Measurements from ENCODE around the gene TCF7L2.

TCF7L2 gene

GRCh38 chr10:113076949-113077348 lies 126.9 kb downstream of the TCF7L2 start:
- Histone ChIP-seq H3K4me3 (no peak overlapping the region), H3K4me1 (peaks cover 0 to 51% (median 22%) of the 10 kb centered on the region in 4 donors), H3K27me3 (no peaks in the 10 kb centered on the region), H3K36me3 (no peaks in the 10 kb centered on the region), H3K9me3 (no peaks in the 10 kb centered on the region), H3K27ac (peak overlapping the region in 1 of 2 donors; percentile 25)
- no peak for TF ChIP-seq CTCF (IDR thresholded peaks at IDR 0.05)
- intact Hi-C loops (cut with DNase I; ENCODE audit: low total_unique reads) = no loop called here
- no peak for DNase-seq

- intact Hi-C loops (cut with DNase I; ENCODE audit: low total_unique reads) = no loop called here
These were observed 128.3 kb downstream of the TCF7L2 start for GRCh38 chr10:113078282-113078907.

GRCh38 chr10:113080061-113080924 lies 130.2 kb downstream of the TCF7L2 start:
- intact Hi-C loops (cut with DNase I; ENCODE audit: low total_unique reads) = no loop called here

More at GRCh38 chr10:113078282-113078907, 128.3 kb downstream of the TCF7L2 start:
- no peaks in the 10 kb centered on the region for H3K36me3 ChIP-seq
- H3K4me3 ChIP-seq = no peak overlapping the region
- peaks cover 0 to 45% (median 14%) of the 10 kb centered on the region in 4 donors for H3K4me1 ChIP-seq
- no peaks in the 10 kb centered on the region for H3K9me3 ChIP-seq
- H3K27me3 ChIP-seq = no peaks in the 10 kb centered on the region
- peak in 1 of 2 donors; percentile 23 for DNase-seq
- TF ChIP-seq CTCF (IDR thresholded peaks at IDR 0.05) = no peak
- H3K27ac ChIP-seq = peak overlapping the region in 1 of 2 donors; percentile 14

GRCh38 chr10:113080925-113081229 lies 130.8 kb downstream of the TCF7L2 start:
- no peaks in the 10 kb centered on the region for H3K9me3 ChIP-seq
- H3K4me1 ChIP-seq = peaks cover 0 to 43% (median 2%) of the 10 kb centered on the region in 4 donors
- no peak for DNase-seq
- no peak overlapping the region for H3K4me3 ChIP-seq
- intact Hi-C loops (cut with DNase I; ENCODE audit: low total_unique reads) = no loop called here
- TF ChIP-seq CTCF (IDR thresholded peaks at IDR 0.05) = no peak
- no peaks in the 10 kb centered on the region for H3K27me3 ChIP-seq
- no peaks in the 10 kb centered on the region for H3K36me3 ChIP-seq
- H3K27ac ChIP-seq = no peak overlapping the region

More at GRCh38 chr10:113080061-113080924, 130.2 kb downstream of the TCF7L2 start:
- H3K27ac ChIP-seq = no peak overlapping the region
- peak in 1 of 2 donors; percentile 3 for DNase-seq
- no peak for TF ChIP-seq CTCF (IDR thresholded peaks at IDR 0.05)
- H3K4me1 ChIP-seq = peaks cover 0 to 38% (median 2%) of the 10 kb centered on the region in 4 donors
- H3K27me3 ChIP-seq = no peaks in the 10 kb centered on the region
- H3K36me3 ChIP-seq = no peaks in the 10 kb centered on the region
- H3K9me3 ChIP-seq = no peaks in the 10 kb centered on the region
- H3K4me3 ChIP-seq = no peak overlapping the region

GRCh38 chr10:113084031-113084430 lies 134.0 kb downstream of the TCF7L2 start:
- Histone ChIP-seq H3K4me3 (no peak overlapping the region), H3K36me3 (no peaks in the 10 kb centered on the region)

More at GRCh38 chr10:113084031-113084430, 134.0 kb downstream of the TCF7L2 start:
- no peak for DNase-seq
- Histone ChIP-seq H3K9me3 (no peaks in the 10 kb centered on the region), H3K4me1 (peaks cover 0 to 64% (median 17%) of the 10 kb centered on the region in 4 donors), H3K27me3 (no peaks in the 10 kb centered on the region), H3K27ac (no peak overlapping the region)
- intact Hi-C loops (cut with DNase I; ENCODE audit: low total_unique reads) = no loop called here
- no peak for TF ChIP-seq CTCF (IDR thresholded peaks at IDR 0.05)
